Neuronal stem cell (in vitro differentiated cells): Measurements from ENCODE around the gene ANTXR2.

Experiments used
- DNase-seq: peaks from one replicate; pipeline ENCODE4 v3.0.0-alpha.2; 2013; ENCODE audit warnings: low spot score
- H2AFZ ChIP-seq: one replicate; pipeline ENCODE4 v1.6.1; 2013; ENCODE audit warnings: mild to moderate bottlenecking, low read length, inconsistent platforms
- H2AK5ac ChIP-seq: 2 replicates; pipeline ENCODE4 v1.6.1; 2013; ENCODE audit warnings: low read depth, mild to moderate bottlenecking, inconsistent platforms, low read length, moderate library complexity, mixed read lengths
- H2BK120ac ChIP-seq: 2 replicates; pipeline ENCODE4 v1.6.1; 2013; ENCODE audit warnings: low read depth, mild to moderate bottlenecking, inconsistent platforms, low read length, moderate library complexity, mixed read lengths
- H2BK12ac ChIP-seq: one replicate; pipeline ENCODE4 v1.6.1; 2013; ENCODE audit warnings: low read length, inconsistent platforms
- H2BK15ac ChIP-seq: 2 replicates; pipeline ENCODE4 v1.6.1; 2013; ENCODE audit warnings: mild to moderate bottlenecking, low read length, inconsistent platforms, mixed read lengths
- H2BK5ac ChIP-seq: one replicate; pipeline ENCODE4 v1.6.1; 2013; ENCODE audit warnings: inconsistent platforms, mild to moderate bottlenecking, low read length, moderate library complexity
- H3K14ac ChIP-seq: one replicate; pipeline ENCODE4 v1.6.1; 2013; ENCODE audit warnings: low read length, inconsistent platforms
- H3K18ac ChIP-seq: 2 replicates; pipeline ENCODE4 v1.6.1; 2013; ENCODE audit warnings: low read length, inconsistent platforms
- H3K23ac ChIP-seq: 2 replicates; pipeline ENCODE4 v1.6.1; 2013; ENCODE audit warnings: low read depth, mild to moderate bottlenecking, mixed read lengths, low read length, inconsistent platforms; ENCODE audit not compliant: poor library complexity
- H3K27ac ChIP-seq: replicated peaks from 3 replicates; pipeline ENCODE4 v1.5.1; 2013; ENCODE audit warnings: low read length, inconsistent platforms
- H3K27me3 ChIP-seq, 3 experiments: 2 replicates each; pipeline ENCODE4 v1.6.1; 2013; ENCODE audit warnings: low read length in 3 of 3, mild to moderate bottlenecking in 2 of 3, inconsistent platforms in 1 of 3, low read depth in 1 of 3, mixed read lengths in 1 of 3, moderate library complexity in 1 of 3; ENCODE audit not compliant: control insufficient read depth in 3 of 3, insufficient read depth in 3 of 3
- H3K36me3 ChIP-seq, 2 donors: replicated peaks in 1 of 2; 2 replicates each; pipeline ENCODE4 v1.6.1; 2013; ENCODE audit warnings: low read length in 2 of 2; ENCODE audit not compliant: control insufficient read depth in 2 of 2, insufficient read depth in 2 of 2
- H3K4ac ChIP-seq: 2 replicates; pipeline ENCODE4 v1.6.1; 2013; ENCODE audit warnings: inconsistent platforms, mild to moderate bottlenecking, low read length, moderate library complexity
- H3K4me1 ChIP-seq, 2 donors: 1 replicate in 1 of 2; 2 replicates in 1 of 2; pipeline ENCODE4 v1.6.1; 2013; ENCODE audit warnings: low read length in 2 of 2, low read depth in 1 of 2; ENCODE audit not compliant: control insufficient read depth in 2 of 2, insufficient read depth in 1 of 2
- H3K4me2 ChIP-seq: one replicate; pipeline ENCODE4 v1.6.1; 2013; ENCODE audit warnings: mild to moderate bottlenecking, low read length, inconsistent platforms; ENCODE audit not compliant: insufficient read depth, poor library complexity, severe bottlenecking
- H3K4me3 ChIP-seq, 2 donors: 2 replicates each; pipeline ENCODE4 v1.5.1; 2013; ENCODE audit warnings: low read length in 2 of 2, mild to moderate bottlenecking in 2 of 2, inconsistent platforms in 1 of 2, moderate library complexity in 1 of 2
- H3K79me1 ChIP-seq: one replicate; pipeline ENCODE4 v1.6.1; 2013; ENCODE audit warnings: low read depth, mild to moderate bottlenecking, inconsistent platforms, low read length, moderate library complexity
- H3K9ac ChIP-seq: one replicate; pipeline ENCODE4 v1.6.1; 2013; ENCODE audit warnings: mild to moderate bottlenecking, low read depth, low read length, inconsistent platforms; ENCODE audit not compliant: poor library complexity
- H3K9me3 ChIP-seq, 2 donors: replicated peaks in 1 of 2; 2 replicates each; pipeline versions ENCODE3 to v1.6.1; 2013; ENCODE audit warnings: low read length in 2 of 2, mild to moderate bottlenecking in 2 of 2, inconsistent platforms in 1 of 2, low read depth in 1 of 2, mixed read lengths in 1 of 2, moderate library complexity in 1 of 2; ENCODE audit not compliant: control insufficient read depth in 2 of 2, insufficient read depth in 1 of 2
- H4K8ac ChIP-seq: one replicate; pipeline ENCODE4 v1.6.1; 2013; ENCODE audit warnings: low read depth, mild to moderate bottlenecking, inconsistent platforms, low read length, moderate library complexity
- H4K91ac ChIP-seq: one replicate; pipeline ENCODE4 v1.6.1; 2013; ENCODE audit warnings: low read length, low read depth, mild to moderate bottlenecking, inconsistent platforms; ENCODE audit not compliant: poor library complexity
- WGBS, 2 donors: extraction: QIAGEN DNeasy Blood & Tissue Kit; methylation state at CpG; one replicate each; pipeline ENCODE4 v1.1.7; 2013; ENCODE audit warnings: missing lambda C conversion rate in 2 of 2, mixed read lengths in 1 of 2; ENCODE audit not compliant: insufficient read length in 2 of 2, insufficient replicate concordance in 1 of 2; ENCODE audit errors: extremely low coverage in 2 of 2; 5-methylcytosine and 5-hydroxymethylcytosine counted together

The ANTXR2 gene

GRCh38 chr4:80092847-80093246, 19.8 kb upstream of the ANTXR2 start:
- Histone ChIP-seq H2BK5ac (no peak overlapping the region), H3K27me3 (peaks cover 0 to 10% (median 0%) of the 10 kb centered on the region in 3 experiments), H2BK120ac (no peak overlapping the region), H3K14ac (no peak overlapping the region), H3K27ac (no peak overlapping the region), H4K91ac (no peak overlapping the region), H3K36me3 (no peaks in the 10 kb centered on the region), H2AK5ac (no peak overlapping the region), H3K4ac (no peak overlapping the region), H4K8ac (no peak overlapping the region), H2BK15ac (no peak overlapping the region), H3K79me1 (no peaks in the 10 kb centered on the region), H2BK12ac (no peak overlapping the region), H3K4me3 (no peak overlapping the region), H3K9ac (no peak overlapping the region), H3K9me3 (no peaks in the 10 kb centered on the region), H3K4me2 (no peak overlapping the region), H3K18ac (no peak overlapping the region), H3K4me1 (no peaks in the 10 kb centered on the region), H3K23ac (no peak overlapping the region), H2AFZ (no peak overlapping the region)
- no peak for DNase-seq
- no CpG with 5 or more reads among the region's 1 CpG for WGBS, 2 donors

- no peak overlapping the region for H2AFZ ChIP-seq
- H3K23ac ChIP-seq: no peak overlapping the region
- H4K91ac ChIP-seq: no peak overlapping the region
- no peak overlapping the region for H2BK5ac ChIP-seq
- H3K27me3 ChIP-seq: peaks cover 0 to 10% (median 0%) of the 10 kb centered on the region in 3 experiments
- no peak overlapping the region for H2AK5ac ChIP-seq
- H2BK120ac ChIP-seq: no peak overlapping the region
- no peak overlapping the region for H4K8ac ChIP-seq
- no peak overlapping the region for H3K18ac ChIP-seq
- no peak overlapping the region for H2BK15ac ChIP-seq
- no peaks in the 10 kb centered on the region for H3K4me1 ChIP-seq
- no peak overlapping the region for H3K4me3 ChIP-seq
- DNase-seq: no peak
- no peak overlapping the region for H3K14ac ChIP-seq
- no peak overlapping the region for H3K4ac ChIP-seq
- H3K36me3 ChIP-seq: no peaks in the 10 kb centered on the region
- WGBS, 2 donors: no CpG with 5 or more reads among the region's 2 CpGs
- no peak overlapping the region for H3K4me2 ChIP-seq
- no peak overlapping the region for H3K9ac ChIP-seq
- no peak overlapping the region for H3K27ac ChIP-seq
- no peaks in the 10 kb centered on the region for H3K79me1 ChIP-seq
- no peaks in the 10 kb centered on the region for H3K9me3 ChIP-seq
- H2BK12ac ChIP-seq: no peak overlapping the region
Observed at GRCh38 chr4:80092088-80092487, 19.1 kb upstream of the ANTXR2 start.

GRCh38 chr4:80091688-80092087, 18.7 kb upstream of the ANTXR2 start:
- Histone ChIP-seq H2AFZ (no peak overlapping the region), H3K36me3 (no peaks in the 10 kb centered on the region), H3K4me1 (no peaks in the 10 kb centered on the region), H2BK12ac (no peak overlapping the region), H3K27me3 (peaks cover 0 to 10% (median 0%) of the 10 kb centered on the region in 3 experiments), H3K23ac (no peak overlapping the region), H2BK120ac (no peak overlapping the region), H3K18ac (no peak overlapping the region), H3K27ac (no peak overlapping the region), H3K79me1 (no peaks in the 10 kb centered on the region), H4K91ac (no peak overlapping the region), H3K4ac (no peak overlapping the region), H3K4me2 (no peak overlapping the region), H3K4me3 (no peak overlapping the region), H3K14ac (no peak overlapping the region), H3K9me3 (no peaks in the 10 kb centered on the region), H3K9ac (no peak overlapping the region), H2BK15ac (no peak overlapping the region), H2AK5ac (no peak overlapping the region), H4K8ac (no peak overlapping the region), H2BK5ac (no peak overlapping the region)
- no peak for DNase-seq
- no CpG with 5 or more reads among the region's 2 CpGs for WGBS, 2 donors

GRCh38 chr4:80091184-80091583, 18.2 kb upstream of the ANTXR2 start:
- WGBS, 2 donors: no CpG with 5 or more reads among the region's 3 CpGs

More at GRCh38 chr4:80091184-80091583, 18.2 kb upstream of the ANTXR2 start:
- H3K79me1 ChIP-seq: no peaks in the 10 kb centered on the region
- no peak for DNase-seq
- H2AK5ac ChIP-seq: no peak overlapping the region
- H2BK120ac ChIP-seq: no peak overlapping the region
- no peaks in the 10 kb centered on the region for H3K4me1 ChIP-seq
- no peak overlapping the region for H3K9ac ChIP-seq
- no peak overlapping the region for H3K4ac ChIP-seq
- no peak overlapping the region for H2BK15ac ChIP-seq
- no peak overlapping the region for H3K23ac ChIP-seq
- H3K18ac ChIP-seq: no peak overlapping the region
- H3K4me3 ChIP-seq: no peak overlapping the region
- no peak overlapping the region for H3K4me2 ChIP-seq
- no peak overlapping the region for H3K27ac ChIP-seq
- no peak overlapping the region for H2BK12ac ChIP-seq
- H3K27me3 ChIP-seq: peaks cover 0 to 14% (median 0%) of the 10 kb centered on the region in 3 experiments
- H2AFZ ChIP-seq: no peak overlapping the region
- no peak overlapping the region for H4K91ac ChIP-seq
- no peaks in the 10 kb centered on the region for H3K9me3 ChIP-seq
- H4K8ac ChIP-seq: no peak overlapping the region
- no peak overlapping the region for H2BK5ac ChIP-seq
- H3K36me3 ChIP-seq: no peaks in the 10 kb centered on the region
- H3K14ac ChIP-seq: no peak overlapping the region
